NOMO-1 treated with dmso at 0.1 percent for 144 hours (cell line): ENCODE results near the gene GOLGA8O.
"Not testable (repeated sequence)": the region's sequence is repeated elsewhere in the genome, so short reads cannot be mapped to it uniquely, and the experiment has no call there.

Experiments
- DNase-seq: peaks from one replicate; lab custom pipeline; 2025; ENCODE audit not compliant: unreplicated experiment; lab: John Stamatoyannopoulos, UW

Gene GOLGA8O, protein sequence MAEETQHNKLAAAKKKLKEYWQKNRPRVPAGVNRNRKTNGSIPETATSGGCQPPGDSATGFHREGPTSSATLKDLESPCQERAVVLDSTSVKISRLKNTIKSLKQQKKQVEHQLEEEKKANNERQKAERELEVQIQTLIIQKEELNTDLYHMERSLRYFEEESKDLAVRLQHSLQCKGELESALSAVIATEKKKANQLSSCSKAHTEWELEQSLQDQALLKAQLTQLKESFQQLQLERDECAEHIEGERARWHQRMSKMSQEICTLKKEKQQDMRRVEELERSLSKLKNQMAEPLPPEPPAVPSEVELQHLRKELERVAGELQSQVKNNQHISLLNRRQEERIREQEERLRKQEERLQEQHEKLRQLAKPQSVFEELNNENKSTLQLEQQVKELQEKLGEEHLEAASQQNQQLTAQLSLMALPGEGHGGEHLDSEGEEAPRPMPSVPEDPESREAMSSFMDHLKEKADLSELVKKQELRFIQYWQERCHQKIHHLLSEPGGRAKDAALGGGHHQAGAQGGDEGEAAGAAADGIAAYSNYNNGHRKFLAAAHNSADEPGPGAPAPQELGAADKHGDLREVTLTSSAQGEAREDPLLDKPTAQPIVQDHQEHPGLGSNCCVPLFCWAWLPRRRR

DNA sequence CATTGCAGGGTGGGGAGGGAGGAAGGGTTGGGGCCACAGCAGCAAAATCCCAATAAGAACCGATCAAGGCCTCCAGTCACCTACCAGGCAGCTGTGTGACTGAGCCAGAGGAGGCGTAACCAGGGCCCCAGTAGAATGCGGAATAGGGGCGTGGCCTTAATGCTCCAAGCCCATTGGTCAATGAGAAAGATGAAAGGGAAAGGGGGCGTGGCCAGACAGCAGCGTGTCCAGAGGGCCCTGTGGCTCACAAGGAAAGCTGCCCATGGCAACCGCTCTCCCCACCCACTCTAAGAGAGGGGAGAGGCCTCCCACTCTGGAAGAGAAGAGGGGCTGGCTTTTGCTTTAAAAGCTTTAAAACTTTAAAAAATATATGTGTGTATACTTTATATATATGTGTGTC is at the start of gene GOLGA8O:
GOLGA8O (minus strand) TSS at position 101 of the 400 bp plus-strand sequence; CDS start at position 3, 98 bp downstream.
- DNase-seq, result not testable (repeated sequence)

DNA sequence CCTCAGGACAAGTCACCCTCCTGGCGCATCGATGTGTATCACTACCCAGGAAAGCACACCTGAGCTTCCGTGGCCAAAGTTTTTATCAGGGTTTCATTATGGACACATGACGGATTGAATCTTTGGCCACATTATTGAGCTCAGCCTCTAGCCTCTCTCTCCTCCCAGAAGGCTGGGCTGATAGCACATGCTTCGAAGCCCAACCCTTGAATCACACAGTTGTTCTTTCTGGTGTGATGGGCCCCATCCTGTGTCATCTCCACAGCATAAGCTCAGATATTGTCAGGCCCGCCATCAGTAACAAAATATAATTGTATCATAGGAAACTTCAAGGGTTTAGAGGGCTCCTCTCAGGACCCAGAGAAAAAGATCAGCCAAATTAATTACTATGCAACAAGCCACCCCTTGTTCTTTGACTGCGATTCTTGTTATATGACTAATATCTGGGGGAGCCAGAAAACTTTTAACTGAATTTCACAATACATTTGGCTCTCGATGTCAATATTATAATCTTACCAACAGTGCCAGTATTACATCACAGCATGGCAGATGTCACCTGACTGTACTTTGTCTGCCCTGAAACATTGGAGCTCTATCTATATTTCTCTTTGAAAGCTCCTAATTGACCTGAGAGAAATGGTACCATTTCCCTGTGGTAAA is 48.8 kb upstream of the GOLGA8O start:
- DNase-seq, result not testable (repeated sequence)

DNA sequence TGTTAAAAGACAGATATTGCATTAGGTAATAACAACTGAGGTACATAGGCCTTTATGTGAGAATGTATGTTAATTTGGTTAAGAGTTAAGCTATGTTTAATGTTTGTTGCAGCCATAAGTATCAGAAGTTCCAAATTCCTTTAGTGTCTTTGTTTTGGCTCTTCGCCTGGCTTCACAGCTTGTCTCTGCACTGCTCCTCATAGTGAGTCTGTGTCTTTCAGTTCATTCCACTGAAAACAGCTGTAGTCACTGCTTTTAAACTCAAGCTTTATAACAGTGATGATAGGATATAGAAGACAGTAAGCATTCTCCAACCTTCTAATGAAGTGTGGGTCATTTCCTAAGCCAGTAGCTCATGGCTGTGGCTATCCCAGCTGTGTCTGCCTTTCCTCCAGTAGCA is 47.5 kb upstream of the GOLGA8O start:
- not testable (repeated sequence) for DNase-seq

DNA sequence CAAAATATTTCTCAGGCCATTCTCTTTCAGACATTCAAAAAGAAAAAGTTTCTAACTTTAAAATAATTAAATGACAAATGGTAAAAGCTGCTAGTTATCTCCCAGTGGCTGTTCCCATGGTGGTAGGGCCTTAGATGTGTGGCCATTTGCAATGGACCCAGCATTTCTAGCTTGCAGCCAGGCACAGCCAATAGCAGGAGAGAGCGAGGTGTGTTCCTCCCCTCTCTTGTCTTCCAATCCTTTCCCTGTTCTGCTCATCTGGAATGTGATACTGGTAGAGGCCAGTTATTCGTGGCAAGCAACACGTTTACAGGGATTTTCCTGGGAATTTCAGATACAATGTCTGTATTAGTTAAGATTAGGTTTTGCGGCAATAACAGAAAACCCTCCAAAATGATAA is 37.3 kb upstream of the GOLGA8O start:
- not testable (repeated sequence) for DNase-seq

DNA sequence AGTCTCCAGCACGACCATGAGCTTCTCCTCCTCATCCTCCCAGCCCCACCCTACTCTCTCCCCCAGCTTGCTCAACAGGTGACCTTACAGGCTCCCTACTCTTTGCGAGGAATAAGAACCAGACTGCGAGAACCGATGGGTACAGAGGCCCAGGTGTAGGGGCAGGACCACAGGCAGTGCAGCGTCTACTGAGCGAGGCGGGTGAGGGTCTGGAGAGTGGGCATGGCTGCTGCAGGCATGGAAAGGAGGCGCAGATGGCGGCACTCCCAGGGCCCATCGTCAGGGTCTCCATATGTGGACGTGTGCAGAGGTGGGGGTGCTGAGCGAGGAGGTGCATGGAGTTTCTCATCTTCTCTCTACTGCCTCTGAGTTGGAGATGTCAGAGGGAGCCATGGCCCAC is 31.0 kb upstream of the GOLGA8O start:
- DNase-seq, result not testable (repeated sequence)

DNA sequence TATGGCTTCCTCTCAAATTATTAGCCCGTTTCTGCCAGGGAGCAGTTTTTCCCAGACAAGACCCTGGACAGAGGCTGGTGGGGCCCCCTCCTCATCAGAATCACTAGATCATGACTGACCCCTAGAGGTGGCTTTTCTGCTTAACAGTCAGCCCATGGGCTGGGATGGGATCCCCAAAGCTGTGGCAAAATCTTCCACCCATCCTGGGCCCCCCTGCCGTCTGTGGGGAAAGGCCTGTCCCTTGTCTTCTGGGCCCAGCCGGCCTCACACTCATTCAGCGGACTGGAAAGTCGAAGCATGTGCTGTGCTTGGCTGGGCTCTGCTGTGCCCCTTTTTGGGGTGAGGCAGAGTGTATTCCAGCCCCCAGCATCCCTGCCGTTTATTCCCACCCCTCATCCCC is 27.9 kb upstream of the GOLGA8O start:
- not testable (repeated sequence) for DNase-seq

DNA sequence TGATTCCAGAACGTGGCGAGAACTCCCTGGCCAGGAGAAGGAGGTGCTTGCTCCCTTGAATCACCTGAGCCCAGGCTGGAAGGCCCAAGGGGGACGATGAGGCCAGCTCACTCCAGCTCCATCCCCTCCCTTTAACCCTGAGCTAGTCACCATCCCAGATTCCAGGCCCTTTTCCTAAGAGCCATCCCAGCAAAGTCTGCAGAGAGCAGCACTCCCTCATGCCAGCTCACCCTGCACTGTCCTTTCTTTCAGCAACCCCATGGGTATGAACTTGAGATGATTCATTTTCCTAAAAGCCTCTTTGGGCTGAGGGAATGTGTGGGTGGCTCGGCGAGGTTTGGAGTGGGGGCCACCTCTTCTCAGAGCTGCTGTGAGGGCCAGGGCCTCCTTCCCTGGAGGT is 26.2 kb upstream of the GOLGA8O start:
- DNase-seq, result not testable (repeated sequence)

DNA sequence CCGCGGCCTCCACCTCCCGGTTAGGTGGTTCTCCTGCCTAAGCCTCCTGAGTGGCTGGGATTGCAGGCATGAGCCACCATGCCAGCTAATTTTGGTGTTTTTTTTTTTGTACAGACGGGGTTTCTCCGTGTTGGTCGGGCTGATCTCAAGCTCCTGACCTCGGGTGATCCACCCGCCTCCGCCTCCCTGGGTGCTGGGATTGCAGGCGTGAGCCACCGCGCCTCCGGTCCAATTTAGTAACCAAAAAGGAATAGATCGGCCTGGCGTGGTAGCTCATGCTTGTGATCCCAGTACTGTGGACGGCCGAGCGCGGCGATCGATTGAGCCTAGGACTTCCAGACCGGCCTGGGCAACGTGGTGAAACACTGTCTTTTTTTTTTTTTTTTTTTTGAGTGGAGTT is 12.6 kb upstream of the GOLGA8O start:
- not testable (repeated sequence) for DNase-seq

DNA sequence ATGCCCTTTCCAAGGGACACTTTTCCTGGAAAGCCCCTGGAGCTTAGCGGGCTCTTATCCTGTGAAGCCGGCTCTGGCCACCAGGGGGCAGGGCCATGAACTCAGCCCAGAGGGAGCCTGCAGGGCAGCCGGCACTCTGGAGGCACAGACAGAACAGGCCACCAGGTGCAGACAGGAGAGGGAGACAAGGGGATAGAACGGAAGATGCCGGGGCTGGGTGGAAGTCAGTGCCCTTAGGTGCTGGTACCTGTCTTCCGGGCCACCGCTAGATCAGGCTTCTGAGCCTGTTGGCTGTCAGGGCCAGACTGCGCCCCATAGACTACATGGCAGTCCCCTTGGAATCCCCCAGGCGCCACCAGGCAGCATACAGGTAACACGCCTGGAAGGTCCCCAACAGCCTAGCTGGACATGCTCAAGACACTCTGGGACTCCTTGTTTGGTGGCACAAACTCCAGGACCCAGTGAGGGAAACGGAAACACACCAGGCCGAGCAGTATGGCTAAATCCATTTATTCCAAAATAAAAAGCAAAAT is 14.9 kb downstream of the GOLGA8O start:
- not testable (repeated sequence) for DNase-seq

DNA sequence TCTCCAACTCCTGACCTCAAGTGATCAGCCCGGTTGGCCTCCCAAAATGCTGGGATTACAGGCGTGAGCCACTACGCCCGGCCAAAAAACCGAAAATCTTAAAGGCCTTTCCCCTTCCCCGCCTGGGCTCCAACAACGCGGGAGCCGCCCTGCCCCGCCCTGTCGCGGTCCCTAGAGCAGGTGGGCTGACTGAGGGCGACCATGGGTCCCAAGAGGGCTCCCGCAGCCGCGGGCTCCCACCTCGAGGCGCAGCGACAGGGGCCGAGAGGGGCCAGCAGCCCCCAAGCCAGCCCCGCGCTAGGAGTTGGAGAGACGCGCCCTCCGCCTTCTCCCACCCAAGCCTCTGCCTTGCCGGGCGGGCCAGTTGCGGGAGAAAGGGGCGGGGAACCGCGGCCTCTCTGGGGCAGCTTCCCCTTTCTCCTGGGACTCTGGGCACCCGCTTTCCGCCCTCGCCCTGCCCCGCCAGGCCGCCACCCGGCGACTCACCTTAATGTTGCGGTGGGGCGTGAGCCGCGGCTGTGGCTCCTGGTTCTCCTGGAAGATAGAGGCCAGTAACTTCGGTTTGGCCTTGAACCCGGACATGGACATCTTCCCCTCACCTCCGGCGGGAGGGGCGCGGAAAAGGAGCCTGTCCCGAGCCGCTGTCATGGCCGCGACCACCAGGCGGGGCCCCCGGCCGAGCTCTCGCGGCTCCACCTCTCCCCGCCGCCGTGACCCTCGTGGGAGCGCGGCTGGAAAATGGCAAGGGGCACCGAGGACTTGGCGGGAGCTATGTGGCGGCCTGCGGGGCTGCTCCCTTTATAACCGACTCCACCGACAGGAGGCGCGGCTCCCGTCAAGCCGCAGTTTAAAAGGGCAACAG is 21.1 kb downstream of the GOLGA8O start:
- DNase-seq, result not testable (repeated sequence)

DNA sequence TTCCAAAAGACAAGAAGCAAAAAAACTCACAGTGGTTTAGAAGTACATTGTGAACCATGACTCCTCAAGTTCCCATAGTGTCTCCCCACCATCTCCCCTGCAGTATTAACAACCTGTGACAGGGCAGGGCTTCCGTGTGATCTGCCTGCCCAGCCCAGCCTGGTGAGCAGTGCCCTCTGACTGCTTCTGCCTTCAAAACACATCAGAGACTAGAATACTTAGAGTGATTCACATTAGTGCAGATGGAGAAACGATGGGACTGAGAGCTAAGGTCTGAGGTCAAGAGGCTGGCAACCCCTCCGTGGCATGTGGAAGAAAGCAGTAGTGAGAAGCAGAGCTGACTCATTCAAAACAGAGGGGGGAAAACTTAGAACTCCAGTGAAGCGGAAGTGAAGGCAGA is 27.8 kb downstream of the GOLGA8O start:
- DNase-seq, result not testable (repeated sequence)

DNA sequence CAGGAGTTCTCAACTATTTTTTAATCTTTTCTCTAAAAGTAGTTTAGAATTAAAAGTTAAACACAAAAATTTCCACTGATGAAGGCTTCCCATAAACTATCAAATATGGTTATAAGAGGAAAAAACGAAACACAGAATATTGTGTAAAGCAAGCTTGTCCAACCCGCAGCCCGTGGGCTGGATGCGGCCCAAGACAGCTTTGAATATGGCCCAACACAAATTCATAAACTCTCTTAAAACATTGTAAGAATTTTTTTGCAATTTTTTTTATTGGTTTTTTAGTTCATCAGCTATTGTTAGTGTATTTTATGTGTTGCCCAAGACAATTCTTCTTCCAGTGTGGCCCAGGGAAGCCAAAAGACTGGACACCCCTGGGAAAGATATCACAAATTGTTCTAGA is 28.9 kb downstream of the GOLGA8O start:
- not testable (repeated sequence) for DNase-seq

DNA sequence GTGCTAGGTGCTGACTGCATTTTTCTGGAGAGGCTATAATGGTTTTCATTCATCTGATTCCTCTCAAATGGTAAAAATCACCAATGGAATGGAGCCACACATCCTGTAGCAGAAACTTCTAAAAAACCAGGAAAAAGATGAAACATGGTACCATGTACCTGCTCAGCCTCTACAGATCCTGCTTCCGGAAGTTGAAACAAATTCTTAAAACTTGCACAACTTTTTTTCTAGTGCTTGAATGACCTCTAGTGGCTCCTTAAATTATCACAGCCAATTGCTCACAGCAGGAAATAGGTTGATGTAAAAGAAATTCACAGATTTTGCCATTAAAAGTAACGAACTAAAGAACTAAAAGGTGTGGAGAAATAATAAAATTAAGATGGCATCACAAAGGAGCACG is 47.5 kb downstream of the GOLGA8O start:
- not testable (repeated sequence) for DNase-seq

DNA sequence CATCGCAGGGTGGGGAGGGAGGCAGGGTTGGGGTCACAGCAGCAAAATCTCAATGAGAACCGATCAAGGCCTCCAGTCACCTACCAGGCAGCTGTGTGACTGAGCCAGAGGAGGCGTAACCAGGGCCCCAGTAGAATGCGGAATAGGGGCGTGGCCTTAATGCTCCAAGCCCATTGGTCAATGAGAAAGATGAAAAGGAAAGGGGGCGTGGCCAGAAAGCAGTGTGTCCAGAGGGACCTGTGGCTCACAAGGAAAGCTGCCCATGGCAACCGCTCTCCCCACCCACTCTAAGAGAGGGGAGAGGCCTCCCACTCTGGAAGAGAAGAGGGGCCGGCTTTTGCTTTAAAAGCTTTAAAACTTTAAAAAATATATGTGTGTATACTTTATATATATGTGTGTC is 52.2 kb downstream of the GOLGA8O start, which contains the start of gene GOLGA8K:
GOLGA8K (minus strand) TSS at position 101 of the 400 bp plus-strand sequence; CDS start at position 3, 98 bp downstream.
- not testable (repeated sequence) for DNase-seq

DNA sequence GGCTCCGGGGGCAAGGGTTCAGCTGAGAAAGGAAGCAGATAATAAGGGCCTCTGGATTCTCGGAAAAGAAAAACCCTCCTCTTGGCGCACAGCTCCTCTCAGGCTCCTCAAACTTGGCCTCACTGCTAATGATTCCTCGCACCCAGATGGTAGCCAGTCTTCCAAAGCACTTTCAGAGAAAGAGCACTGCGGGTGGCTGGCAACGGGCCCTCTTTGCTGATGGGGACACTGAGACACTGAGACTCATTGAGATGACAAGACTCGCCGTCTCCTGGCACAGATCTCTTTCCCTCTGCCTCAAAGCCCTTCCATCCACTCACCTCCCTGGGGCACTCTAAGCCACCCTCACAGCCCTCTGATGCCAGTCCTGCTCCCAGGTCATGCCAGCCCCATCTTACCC is 58.9 kb downstream of the GOLGA8O start:
- DNase-seq, result not testable (repeated sequence)
